Measurements from ENCODE around the gene GRIA2. TPM values are rescaled to one million over a fixed set of nuclear protein-coding genes. Genes with fewer than 3 reads are reported as not detected.
A peak's percentile ranks its signal among the peaks of the same experiment; 100 is the strongest.
"Not testable (repeated sequence)": the region's sequence is repeated elsewhere in the genome, so short reads cannot be mapped to it uniquely, and the experiment has no call there.

GRIA2 gene
- total RNA-seq (10 to 100 TPM; 19.2 to 23.5 TPM), polyA plus RNA-seq (10 to 100 TPM in 1 of 2 donors, 1 to 10 TPM in 1; 3.6 to 12.1 TPM)
- long read RNA-seq, donor 1, full-length matches to known transcripts: 4 of 24 reads
- long read RNA-seq, donor 1, partial matches to known transcripts: 17 of 24 reads
- long read RNA-seq, donor 1, other reads (novel, unspliced or antisense): 3 of 24 reads
- long read RNA-seq, donor 2, partial matches to known transcripts: 4 of 8 reads
- long read RNA-seq, donor 2, other reads (novel, unspliced or antisense): 3 of 8 reads

DNA sequence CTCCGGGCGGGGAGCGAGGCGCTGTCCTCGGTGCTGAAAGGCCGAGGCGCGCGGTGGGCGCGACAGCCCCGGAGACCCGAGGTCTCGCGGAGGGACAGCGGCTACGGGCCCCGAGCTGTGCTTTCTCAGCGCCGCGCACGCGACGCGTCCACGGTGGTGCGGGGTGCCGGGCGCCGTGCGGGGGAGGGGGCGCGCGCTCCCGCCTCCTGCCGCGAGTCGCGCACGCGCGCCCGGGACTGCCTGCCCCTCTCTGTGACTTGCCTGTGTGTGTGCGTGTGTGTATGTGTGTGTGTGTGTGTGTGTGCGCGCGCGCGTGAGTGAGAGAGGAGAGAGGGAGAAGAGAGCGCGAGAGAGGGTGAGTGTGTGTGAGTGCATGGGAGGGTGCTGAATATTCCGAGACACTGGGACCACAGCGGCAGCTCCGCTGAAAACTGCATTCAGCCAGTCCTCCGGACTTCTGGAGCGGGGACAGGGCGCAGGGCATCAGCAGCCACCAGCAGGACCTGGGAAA is at the start of gene GRIA2:
Gene GRIA2 (plus strand): TSS at position 358 of the 511 bp plus-strand sequence. CDS start 315 bp downstream, outside the sequence.
- intact Hi-C loops (cut with DNase I): loop anchor here (5.0 to 10.0 kb wide), 3 partner anchors 67 to 954 kb away; partner anchors contain the start of gene GASK1B (in 1 of the 2)
- ATAC-seq (ENCODE audit: low FRiP score): peak; percentile 88
- DNase-seq: peak; percentile 72 to 92
- H3K4me1 ChIP-seq (ENCODE audit: control insufficient read depth in 1 of 2, insufficient read depth in 2 of 2, low read length in 2 of 2): no peaks in the 10 kb centered on the region
- 2% methylated on average over 40 to 57 of the region's 57 CpGs for WGBS, 2 donors
- H3K27me3 ChIP-seq (ENCODE audit: control insufficient read depth in 1 of 2, insufficient read depth in 2 of 2, low read length in 1 of 2): no peaks in the 10 kb centered on the region
- peak within 1 kb of the TSS; percentile 13 to 75 for H3K4me3 ChIP-seq (ENCODE audit: low read length in 2 of 2)
- H3K36me3 ChIP-seq (ENCODE audit: control insufficient read depth in 1 of 2, insufficient read depth in 2 of 2, low read length in 1 of 2): no peaks in the 10 kb centered on the region
- H3K27ac ChIP-seq (ENCODE audit: low read depth in 1 of 2, low read length in 2 of 2): peak within 1 kb of the TSS; percentile 79 to 83
- no peaks in the 10 kb centered on the region for H3K9me3 ChIP-seq (ENCODE audit: control insufficient read depth, low read length)

DNA sequence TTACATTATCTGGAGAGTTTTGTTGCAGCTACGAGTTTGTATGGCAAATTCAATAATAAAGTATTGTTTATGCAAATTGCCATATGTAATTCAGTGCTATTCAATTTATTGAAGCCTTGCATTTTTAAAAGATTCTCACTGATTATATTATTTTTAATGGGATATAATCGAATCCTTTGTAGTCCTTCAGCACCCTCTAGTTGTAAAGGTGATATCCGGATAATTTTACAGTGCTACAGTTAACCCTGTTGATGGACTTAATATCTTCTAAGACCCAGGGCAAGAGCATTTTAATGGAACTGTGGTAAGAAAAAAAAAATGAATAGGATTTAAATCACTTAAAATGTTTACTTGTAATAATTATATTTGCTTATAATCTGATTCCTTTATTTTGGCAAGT is 48.5 kb upstream of the GRIA2 start:
- DNase-seq (no peak), ATAC-seq (ENCODE audit: low FRiP score) (no peak)
- Histone ChIP-seq H3K36me3 (ENCODE audit: control insufficient read depth in 1 of 2, insufficient read depth in 2 of 2, low read length in 1 of 2) (no peaks in the 10 kb centered on the region), H3K4me1 (ENCODE audit: control insufficient read depth in 1 of 2, insufficient read depth in 2 of 2, low read length in 2 of 2) (no peaks in the 10 kb centered on the region), H3K27me3 (ENCODE audit: control insufficient read depth in 1 of 2, insufficient read depth in 2 of 2, low read length in 1 of 2) (no peaks in the 10 kb centered on the region), H3K9me3 (ENCODE audit: control insufficient read depth, low read length) (no peaks in the 10 kb centered on the region), H3K27ac (ENCODE audit: low read depth in 1 of 2, low read length in 2 of 2) (no peak overlapping the region), H3K4me3 (ENCODE audit: low read length in 2 of 2) (no peak overlapping the region)
- intact Hi-C loops (cut with DNase I): no loop called here
- 21 to 29% methylated on average over 3 of the region's 3 CpGs for WGBS, 2 donors

DNA sequence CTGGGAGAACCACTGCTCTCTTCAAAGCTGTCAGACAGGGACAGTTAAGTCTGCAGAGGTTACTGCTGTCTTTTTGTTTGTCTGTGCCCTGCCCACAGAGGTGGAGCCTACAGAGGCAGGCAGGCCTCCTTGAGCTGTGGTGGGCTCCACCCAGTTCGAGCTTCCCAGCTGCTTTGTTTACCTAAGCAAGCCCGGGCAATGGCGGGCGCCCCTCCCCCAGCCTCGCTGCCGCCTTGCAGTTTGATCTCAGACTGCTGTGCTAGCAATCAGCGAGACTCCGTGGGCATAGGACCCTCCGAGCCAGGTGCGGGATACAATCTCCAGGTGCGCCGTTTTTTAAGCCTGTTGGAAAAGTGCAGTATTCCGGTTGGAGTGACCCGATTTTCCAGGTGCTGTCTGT is 40.3 kb upstream of the GRIA2 start:
- H3K27ac ChIP-seq (ENCODE audit: low read depth in 1 of 2, low read length in 2 of 2); H3K4me3 ChIP-seq (ENCODE audit: low read length in 2 of 2); H3K36me3 ChIP-seq (ENCODE audit: control insufficient read depth in 1 of 2, insufficient read depth in 2 of 2, low read length in 1 of 2); intact Hi-C loops (cut with DNase I); DNase-seq; H3K27me3 ChIP-seq (ENCODE audit: control insufficient read depth in 1 of 2, insufficient read depth in 2 of 2, low read length in 1 of 2); H3K4me1 ChIP-seq (ENCODE audit: control insufficient read depth in 1 of 2, insufficient read depth in 2 of 2, low read length in 2 of 2); ATAC-seq (ENCODE audit: low FRiP score); H3K9me3 ChIP-seq (ENCODE audit: control insufficient read depth, low read length): not testable (repeated sequence)
- WGBS, 2 donors: 89 to 95% methylated on average over 8 to 14 of the region's 14 CpGs

DNA sequence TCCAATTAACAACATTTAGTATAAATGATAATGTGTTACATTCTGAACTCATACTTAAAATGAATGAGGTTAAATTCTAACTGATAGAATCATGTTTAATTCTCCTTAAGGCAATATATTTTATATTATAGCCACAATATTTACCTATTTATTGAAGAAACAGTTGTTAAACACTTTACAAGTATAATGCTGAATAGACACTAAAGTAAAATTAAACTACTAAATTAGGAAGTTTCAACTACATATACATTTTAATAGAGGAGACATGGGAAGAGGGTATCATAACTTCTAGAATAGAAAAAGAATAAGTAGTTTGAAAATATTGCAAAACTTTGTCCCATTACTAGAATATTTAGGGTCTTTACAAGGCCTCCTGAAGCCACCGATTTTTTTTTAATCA is 36.2 kb upstream of the GRIA2 start:
- Histone ChIP-seq H3K27me3 (ENCODE audit: control insufficient read depth in 1 of 2, insufficient read depth in 2 of 2, low read length in 1 of 2) (no peaks in the 10 kb centered on the region), H3K36me3 (ENCODE audit: control insufficient read depth in 1 of 2, insufficient read depth in 2 of 2, low read length in 1 of 2) (no peaks in the 10 kb centered on the region), H3K4me3 (ENCODE audit: low read length in 2 of 2) (no peak overlapping the region), H3K9me3 (ENCODE audit: control insufficient read depth, low read length) (peaks cover 2% of the 10 kb centered on the region), H3K27ac (ENCODE audit: low read depth in 1 of 2, low read length in 2 of 2) (no peak overlapping the region), H3K4me1 (ENCODE audit: control insufficient read depth in 1 of 2, insufficient read depth in 2 of 2, low read length in 2 of 2) (no peaks in the 10 kb centered on the region)
- intact Hi-C loops (cut with DNase I): no loop called here
- ATAC-seq (ENCODE audit: low FRiP score) (no peak), DNase-seq (no peak)
- 88 to 97% methylated on average over 1 of the region's 1 CpG for WGBS, 2 donors

DNA sequence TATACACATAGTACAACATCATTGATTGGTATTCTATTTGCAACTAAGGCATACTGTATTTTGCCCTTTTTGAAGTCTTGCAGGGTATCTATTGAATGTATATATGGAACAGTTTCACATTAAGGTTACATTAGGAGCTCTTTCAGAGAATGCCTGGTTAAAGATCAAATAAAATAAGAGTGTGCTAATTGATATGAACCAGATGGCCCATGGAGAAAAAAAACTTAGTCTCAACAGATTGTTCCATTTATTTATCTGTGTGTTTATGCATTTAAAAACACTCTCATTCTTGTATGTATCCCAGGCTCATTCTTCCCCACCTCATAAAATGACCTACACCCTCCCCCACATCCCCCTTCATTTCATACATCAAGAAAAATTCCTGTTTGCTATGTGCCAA is 35.2 kb upstream of the GRIA2 start:
- Histone ChIP-seq H3K4me3 (ENCODE audit: low read length in 2 of 2) (no peak overlapping the region), H3K4me1 (ENCODE audit: control insufficient read depth in 1 of 2, insufficient read depth in 2 of 2, low read length in 2 of 2) (no peaks in the 10 kb centered on the region), H3K36me3 (ENCODE audit: control insufficient read depth in 1 of 2, insufficient read depth in 2 of 2, low read length in 1 of 2) (no peaks in the 10 kb centered on the region), H3K27me3 (ENCODE audit: control insufficient read depth in 1 of 2, insufficient read depth in 2 of 2, low read length in 1 of 2) (no peaks in the 10 kb centered on the region), H3K9me3 (ENCODE audit: control insufficient read depth, low read length) (peaks cover 2% of the 10 kb centered on the region), H3K27ac (ENCODE audit: low read depth in 1 of 2, low read length in 2 of 2) (no peak overlapping the region)
- intact Hi-C loops (cut with DNase I): no loop called here
- ATAC-seq (ENCODE audit: low FRiP score): no peak
- no peak for DNase-seq

DNA sequence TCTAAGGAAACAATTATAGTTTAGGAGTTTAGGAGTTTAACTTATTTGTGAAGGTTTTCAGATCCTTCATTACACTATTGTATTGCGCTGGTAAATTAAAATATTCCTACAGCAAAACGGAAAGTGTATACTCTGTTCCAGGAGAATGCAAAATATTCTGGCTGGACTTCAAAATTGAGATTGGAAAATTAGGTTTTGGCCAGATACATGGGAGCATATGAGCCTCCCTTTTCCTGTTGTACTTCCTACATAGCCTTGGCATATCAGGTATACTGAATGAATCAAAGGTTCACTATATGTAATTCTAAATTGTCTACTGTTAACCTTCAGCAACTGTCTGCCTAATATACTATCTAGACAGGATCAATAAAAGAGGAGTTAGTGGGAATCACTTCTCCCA is 25.2 kb upstream of the GRIA2 start:
- Histone ChIP-seq H3K36me3 (ENCODE audit: control insufficient read depth in 1 of 2, insufficient read depth in 2 of 2, low read length in 1 of 2) (no peaks in the 10 kb centered on the region), H3K4me3 (ENCODE audit: low read length in 2 of 2) (no peak overlapping the region), H3K27ac (ENCODE audit: low read depth in 1 of 2, low read length in 2 of 2) (no peak overlapping the region), H3K4me1 (ENCODE audit: control insufficient read depth in 1 of 2, insufficient read depth in 2 of 2, low read length in 2 of 2) (no peaks in the 10 kb centered on the region), H3K27me3 (ENCODE audit: control insufficient read depth in 1 of 2, insufficient read depth in 2 of 2, low read length in 1 of 2) (no peaks in the 10 kb centered on the region), H3K9me3 (ENCODE audit: control insufficient read depth, low read length) (no peaks in the 10 kb centered on the region)
- DNase-seq (no peak), ATAC-seq (ENCODE audit: low FRiP score) (no peak)
- WGBS, 2 donors: 87 to 89% methylated on average over 2 of the region's 2 CpGs
- intact Hi-C loops (cut with DNase I): no loop called here

DNA sequence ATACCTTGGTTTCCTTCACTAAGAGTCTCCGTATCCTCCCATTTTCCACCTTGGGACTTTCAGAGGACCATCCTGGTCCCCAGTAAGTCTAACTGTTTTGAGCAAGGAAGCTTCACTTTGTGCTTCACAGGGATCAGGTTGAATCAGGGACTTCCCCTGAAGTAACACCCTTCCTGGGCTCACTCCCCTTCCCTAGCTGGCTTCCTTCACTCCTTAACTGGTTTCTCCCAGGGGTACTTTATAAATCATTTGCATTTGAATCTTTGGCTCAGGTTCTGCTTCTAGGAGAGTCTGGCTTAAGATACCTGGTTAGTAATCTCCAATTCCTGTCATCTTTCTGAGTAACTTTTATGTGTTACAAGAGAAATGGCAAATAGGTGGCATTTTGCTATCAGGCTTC is 24.5 kb upstream of the GRIA2 start:
- H3K27ac ChIP-seq (ENCODE audit: low read depth in 1 of 2, low read length in 2 of 2): no peak overlapping the region
- no peaks in the 10 kb centered on the region for H3K9me3 ChIP-seq (ENCODE audit: control insufficient read depth, low read length)
- intact Hi-C loops (cut with DNase I): no loop called here
- H3K36me3 ChIP-seq (ENCODE audit: control insufficient read depth in 1 of 2, insufficient read depth in 2 of 2, low read length in 1 of 2): no peaks in the 10 kb centered on the region
- ATAC-seq (ENCODE audit: low FRiP score) (no peak), DNase-seq (no peak)
- WGBS, 2 donors: 96 to 97% methylated on average over 1 of the region's 1 CpG
- H3K27me3 ChIP-seq (ENCODE audit: control insufficient read depth in 1 of 2, insufficient read depth in 2 of 2, low read length in 1 of 2): no peaks in the 10 kb centered on the region
- H3K4me1 ChIP-seq (ENCODE audit: control insufficient read depth in 1 of 2, insufficient read depth in 2 of 2, low read length in 2 of 2): no peaks in the 10 kb centered on the region
- no peak overlapping the region for H3K4me3 ChIP-seq (ENCODE audit: low read length in 2 of 2)

DNA sequence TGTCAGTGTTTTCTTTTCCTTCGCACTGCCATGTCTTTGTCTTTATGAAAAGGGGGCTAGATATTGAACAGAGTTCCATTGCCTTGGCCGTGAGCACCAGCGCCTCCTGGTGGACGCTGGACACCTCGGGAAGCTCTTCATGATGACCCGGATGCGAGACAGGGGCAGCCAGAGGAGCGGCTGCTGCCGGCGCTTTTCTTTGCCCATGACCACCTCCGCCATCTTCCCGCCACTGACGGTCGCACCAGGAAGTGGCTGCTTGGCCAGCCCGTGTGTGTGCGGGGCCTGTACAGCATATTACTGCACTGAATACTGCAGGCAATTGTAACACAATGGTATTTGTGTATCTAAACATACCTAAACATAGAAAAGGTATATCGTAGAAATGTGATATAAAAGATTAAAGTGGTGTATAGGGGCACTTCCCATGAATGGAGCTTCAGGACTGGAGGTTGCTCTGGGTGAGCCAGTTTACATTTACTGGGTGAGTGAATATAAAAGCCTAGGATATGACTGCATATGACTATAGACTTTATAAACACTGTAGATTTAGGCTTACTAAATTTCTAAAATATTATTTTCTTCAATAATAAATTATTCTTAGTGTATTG is 15.8 kb upstream of the GRIA2 start:
- Histone ChIP-seq H3K4me3 (ENCODE audit: low read length in 2 of 2) (no peak overlapping the region), H3K9me3 (ENCODE audit: control insufficient read depth, low read length) (no peaks in the 10 kb centered on the region), H3K36me3 (ENCODE audit: control insufficient read depth in 1 of 2, insufficient read depth in 2 of 2, low read length in 1 of 2) (no peaks in the 10 kb centered on the region), H3K27me3 (ENCODE audit: control insufficient read depth in 1 of 2, insufficient read depth in 2 of 2, low read length in 1 of 2) (no peaks in the 10 kb centered on the region), H3K27ac (ENCODE audit: low read depth in 1 of 2, low read length in 2 of 2) (no peak overlapping the region), H3K4me1 (ENCODE audit: control insufficient read depth in 1 of 2, insufficient read depth in 2 of 2, low read length in 2 of 2) (no peaks in the 10 kb centered on the region)
- 74 to 78% methylated on average over 17 of the region's 17 CpGs for WGBS, 2 donors
- intact Hi-C loops (cut with DNase I): no loop called here
- DNase-seq: no peak
- no peak for ATAC-seq (ENCODE audit: low FRiP score)

DNA sequence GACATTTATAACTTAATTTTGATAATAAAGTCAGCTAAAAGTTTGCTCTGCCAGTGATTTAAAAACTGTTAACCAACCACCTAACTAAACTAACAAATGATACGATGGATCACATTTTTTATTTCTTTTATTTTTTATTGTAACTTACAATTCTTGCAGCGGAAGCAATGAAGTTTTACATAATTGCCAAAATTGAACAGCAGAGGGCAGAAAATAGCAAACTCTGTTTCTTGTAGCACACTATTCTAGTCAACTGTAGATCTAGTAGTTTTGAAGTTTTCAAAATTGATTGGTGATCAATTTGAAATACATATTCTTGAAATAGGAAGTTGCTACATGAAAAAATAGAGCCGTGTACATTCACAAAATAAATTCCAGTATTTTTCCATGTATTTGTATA is 2.8 kb upstream of the GRIA2 start:
- Histone ChIP-seq H3K36me3 (ENCODE audit: control insufficient read depth in 1 of 2, insufficient read depth in 2 of 2, low read length in 1 of 2) (no peaks in the 10 kb centered on the region), H3K27me3 (ENCODE audit: control insufficient read depth in 1 of 2, insufficient read depth in 2 of 2, low read length in 1 of 2) (no peaks in the 10 kb centered on the region), H3K27ac (ENCODE audit: low read depth in 1 of 2, low read length in 2 of 2) (no peak overlapping the region), H3K4me1 (ENCODE audit: control insufficient read depth in 1 of 2, insufficient read depth in 2 of 2, low read length in 2 of 2) (no peaks in the 10 kb centered on the region), H3K4me3 (ENCODE audit: low read length in 2 of 2) (no peak overlapping the region), H3K9me3 (ENCODE audit: control insufficient read depth, low read length) (peaks cover 2% of the 10 kb centered on the region)
- intact Hi-C loops (cut with DNase I): loop anchor here (1.0 to 5.0 kb wide), 3 partner anchors 140 to 761 kb away; no protein-coding TSS in a partner anchor
- no peak for ATAC-seq (ENCODE audit: low FRiP score)
- WGBS, 2 donors: 10 to 14% methylated on average over 3 of the region's 3 CpGs
- DNase-seq: no peak

All from aorta (tissue), 5 donors.